HCT116 (cell line): Measurements from ENCODE around the gene SSNA1. TPM values are rescaled to one million over a fixed set of nuclear protein-coding genes. Genes with fewer than 3 reads are reported as not detected.

Experiments used
- ATAC-seq: fragments of 200-7000 bp; cut with Tn5 transposase; 2 replicates; pipeline ENCODE4 v1.9.1; 2020; ENCODE audit warnings: mild to moderate bottlenecking, moderate library complexity
- BruUV-seq: library from RNA; stranded (reverse); fragments of 400-500 nt; replicated peaks from 2 replicates; lab custom pipeline; 2021; lab: Mats Ljungman, UMichigan
- CTCF ChIA-PET: fragments of 300-600 bp; sonication (Branson Sonifier 250); formaldehyde crosslinking; loops from one replicate; lab custom pipeline; 2021; ENCODE audit warnings: antibody characterized with exemption; lab: Charles Lee
- POLR2A ChIA-PET: fragments of 300-600, 350-600 bp; sonication (Branson Sonifier 250); formaldehyde crosslinking; loops from one replicate; lab custom pipeline; 2021; ENCODE audit warnings: antibody characterized with exemption; lab: Charles Lee
- RAD21 ChIA-PET, 2 experiments: fragments of 300-600 bp; sonication (Branson Sonifier 250); formaldehyde crosslinking; loops; one replicate each; lab custom pipeline; 2023; ENCODE audit warnings: low total read pairs in 2 of 2; ENCODE audit not compliant: uncharacterized antibody in 2 of 2, unreplicated experiment in 2 of 2, low non-redundant PET in 1 of 2; lab: Charles Lee
- DNase-seq: peaks from one replicate; pipeline ENCODE4 v3.0.0-alpha.2; 2010; ENCODE audit warnings: low read depth, low spot score
- H2AFZ ChIP-seq: fragments of 200-600 bp; shearing (Covaris generic), sonication (generic); 2 replicates; pipeline ENCODE4 v1.6.1; 2017; ENCODE audit warnings: low read depth, mixed run types, mixed read lengths, antibody characterized with exemption, low read length; ENCODE audit not compliant: poor library complexity, severe bottlenecking
- H3K27ac ChIP-seq: 2 replicates; pipeline ENCODE4 v1.5.1; 2012; ENCODE audit warnings: low read depth, low read length
- H3K27me3 ChIP-seq: fragments of 200-600 bp; sonication (generic); 2 replicates; pipeline ENCODE4 v1.6.1; 2016; ENCODE audit warnings: mixed run types, low read length, mixed read lengths; ENCODE audit not compliant: insufficient read depth
- H3K36me3 ChIP-seq, 2 experiments: fragments of 200-500 bp in 1 of 2; fragments of 200-600 bp in 1 of 2; sonication (Bioruptor generic) in 1 of 2; sonication (generic) in 1 of 2; 2 replicates each; pipeline versions ENCODE4 v1.5.1 to v1.6.1; 2014 to 2016; ENCODE audit warnings: low read length in 2 of 2, inconsistent platforms in 1 of 2, mixed read lengths in 1 of 2, mixed run types in 1 of 2; ENCODE audit not compliant: insufficient read depth in 2 of 2, control insufficient read depth in 1 of 2
- H3K4me1 ChIP-seq, 2 experiments: fragments of 200-600 bp in 1 of 2; sonication (generic) in 1 of 2; 2 replicates each; pipeline versions ENCODE4 v1.5.1 to v1.6.1; 2012 to 2017; ENCODE audit warnings: low read length in 2 of 2, inconsistent platforms in 1 of 2, mild to moderate bottlenecking in 1 of 2, mixed read lengths in 1 of 2, mixed run types in 1 of 2, moderate library complexity in 1 of 2; ENCODE audit not compliant: insufficient read depth in 2 of 2, control insufficient read depth in 1 of 2
- H3K4me2 ChIP-seq: fragments of 200-600 bp; sonication (generic); 2 replicates; pipeline ENCODE4 v1.6.1; 2017; ENCODE audit warnings: mixed run types, low read length, mixed read lengths
- H3K4me3 ChIP-seq, 2 experiments: fragments of 200-600 bp in 1 of 2; sonication (generic) in 1 of 2; replicated peaks in 1 of 2; 2 replicates each; pipeline ENCODE4 v1.5.1; 2011 to 2016; ENCODE audit warnings: low read length in 2 of 2, control low read depth in 1 of 2, low read depth in 1 of 2, mild to moderate bottlenecking in 1 of 2, mixed read lengths in 1 of 2, mixed run types in 1 of 2
- H3K79me2 ChIP-seq: fragments of 200-600 bp; sonication (generic); 2 replicates; pipeline ENCODE4 v1.6.1; 2017; ENCODE audit warnings: mild to moderate bottlenecking, mixed run types, low read length, moderate library complexity, mixed read lengths; ENCODE audit not compliant: insufficient read depth
- H3K9ac ChIP-seq: fragments of 200-600 bp; sonication (generic); 2 replicates; pipeline ENCODE4 v1.6.1; 2016; ENCODE audit warnings: low read length, mixed read lengths
- H3K9me2 ChIP-seq: fragments of 200-600 bp; sonication (generic), shearing (Covaris generic); 2 replicates; pipeline ENCODE4 v1.6.1; 2017; ENCODE audit warnings: mixed run types, mild to moderate bottlenecking, moderate library complexity; ENCODE audit not compliant: insufficient read depth
- H3K9me3 ChIP-seq, 2 experiments: fragments of 200-500 bp in 1 of 2; fragments of 200-600 bp in 1 of 2; sonication (Bioruptor generic) in 1 of 2; sonication (generic) in 1 of 2; 2 replicates each; pipeline ENCODE4 v1.6.1; 2014 to 2017; ENCODE audit warnings: low read length in 2 of 2, mixed read lengths in 2 of 2, inconsistent platforms in 1 of 2, low read depth in 1 of 2, mild to moderate bottlenecking in 1 of 2, mixed run types in 1 of 2, moderate library complexity in 1 of 2; ENCODE audit not compliant: control insufficient read depth in 1 of 2, insufficient read depth in 1 of 2
- H4K20me1 ChIP-seq: fragments of 200-600 bp; sonication (generic), shearing (Covaris generic); 2 replicates; pipeline ENCODE4 v1.6.1; 2017; ENCODE audit warnings: mixed run types, mild to moderate bottlenecking, moderate library complexity; ENCODE audit not compliant: insufficient read depth
- CEBPB ChIP-seq: IDR thresholded peaks from 2 replicates; pipeline ENCODE4 v1.6.1; 2012; ENCODE audit warnings: low read depth
- CTCF ChIP-seq, 3 experiments: fragments of 200-600 bp in 1 of 3; sonication (generic) in 1 of 3; IDR thresholded peaks in 2 of 3; conservative IDR thresholded peaks in 1 of 3; 2 replicates each; pipeline ENCODE4 v1.5.1; 2012 to 2017; ENCODE audit warnings: low read depth in 2 of 3, low read length in 2 of 3, antibody characterized with exemption in 1 of 3, borderline replicate concordance in 1 of 3, control low read depth in 1 of 3, mild to moderate bottlenecking in 1 of 3, mixed read lengths in 1 of 3, mixed run types in 1 of 3, moderate library complexity in 1 of 3; ENCODE audit not compliant: insufficient read depth in 1 of 3
- EZH2 ChIP-seq: fragments of 200-600 bp; sonication (generic); IDR thresholded peaks from 2 replicates; pipeline ENCODE4 v1.6.1; 2017; ENCODE audit warnings: antibody characterized with exemption, mixed run types
- FOSL1 ChIP-seq: IDR thresholded peaks from 2 replicates; pipeline ENCODE4 v1.6.1; 2012; ENCODE audit warnings: low read depth
- POLR2A ChIP-seq: IDR thresholded peaks from 2 replicates; pipeline ENCODE4 v1.7.0; 2011; ENCODE audit warnings: borderline replicate concordance; ENCODE audit not compliant: insufficient read depth, insufficient read length; ENCODE audit errors: extremely low read depth
- POLR2AphosphoS5 ChIP-seq: IDR thresholded peaks from 2 replicates; pipeline ENCODE4 v1.6.1; 2011; ENCODE audit warnings: mild to moderate bottlenecking, low read depth, low read length, moderate library complexity
- REST ChIP-seq: IDR thresholded peaks from 2 replicates; pipeline ENCODE4 v1.6.1; 2012; ENCODE audit warnings: low read depth
- SIN3A ChIP-seq: IDR thresholded peaks from 2 replicates; pipeline ENCODE4 v1.6.1; 2012; ENCODE audit warnings: low read depth
- SRF ChIP-seq: IDR thresholded peaks from 2 replicates; pipeline ENCODE4 v1.6.1; 2012; ENCODE audit warnings: low read depth
- ZBTB33 ChIP-seq: IDR thresholded peaks from 2 replicates; pipeline ENCODE4 v1.6.1; 2011; ENCODE audit warnings: mild to moderate bottlenecking, low read length, moderate library complexity; ENCODE audit not compliant: insufficient replicate concordance; ENCODE audit errors: extremely low read depth
- intact Hi-C: fragments of 100-400 bp; cut with micrococcal nuclease; formaldehyde crosslinking; loops from 2 replicates; pipeline ENCODE4 v1.10.0; 2022
- total RNA-seq: library from RNA; stranded (reverse); gene quantifications from one replicate; pipeline ENCODE4 v1.2.1, GENCODE V29; 2021; ENCODE audit not compliant: unreplicated experiment

Gene SSNA1
- total RNA-seq, 1 experiment from 2014 or later = 84.7 TPM

GRCh38 chr9:137201205-137201868, 12.9 kb downstream of the SSNA1 start:
- Histone ChIP-seq H3K4me1 (peaks cover 31 to 52% of the 10 kb centered on the region in 2 experiments), H3K27me3 (no peaks in the 10 kb centered on the region), H3K4me3 (peak overlapping the region; percentile 61 to 81), H2AFZ (no peak overlapping the region), H3K9me3 (no peaks in the 10 kb centered on the region), H3K79me2 (peaks cover 52% of the 10 kb centered on the region), H3K9me2 (no peaks in the 10 kb centered on the region), H3K36me3 (peaks cover 0 to 3% of the 10 kb centered on the region in 2 experiments; a peak in 1 of 4 replicates), H3K9ac (peak overlapping the region; percentile 77), H3K27ac (peak overlapping the region; percentile 68), H4K20me1 (no peaks in the 10 kb centered on the region), H3K4me2 (peak overlapping the region; percentile 95)
- DNase-seq (no peak), ATAC-seq (peak; percentile 16)
- intact Hi-C loops = no loop called here
- POLR2A ChIA-PET = interaction anchor here (0.8 to 1.2 kb wide), 12 partner anchors 9 to 133 kb away, joined by 3 to 17 read pairs (median 4); partner anchors contain the start of genes ANAPC2, MAN1B1, RNF224 and SSNA1
- no peak for TF ChIP-seq EZH2
- TF ChIP-seq ZBTB33 = no peak
- no TSS peak for BruUV-seq
- CTCF ChIA-PET = interaction anchor here (0.5 to 2.0 kb wide), 6 partner anchors 12 to 152 kb away, joined by 3 to 7 read pairs (median 3); partner anchors contain the start of genes CYSRT1 and RNF224
- RAD21 ChIA-PET = interaction anchor here in 1 of 2 experiments (1.1 kb wide), 1 partner anchor 12 kb away, joined by 4 read pairs; the partner anchor contains the start of gene SSNA1

GRCh38 chr9:137202966-137203365, 14.5 kb downstream of the SSNA1 start:
- no peaks in the 10 kb centered on the region for H4K20me1 ChIP-seq
- no peak for DNase-seq
- BruUV-seq = no TSS peak
- RAD21 ChIA-PET = no interaction called here
- no peaks in the 10 kb centered on the region for H3K9me2 ChIP-seq
- H3K4me2 ChIP-seq = no peak overlapping the region
- H2AFZ ChIP-seq = no peak overlapping the region
- H3K27ac ChIP-seq = no peak overlapping the region
- no peaks in the 10 kb centered on the region for H3K9me3 ChIP-seq
- no peak overlapping the region for H3K9ac ChIP-seq
- H3K4me1 ChIP-seq = peaks cover 36 to 54% of the 10 kb centered on the region in 2 experiments
- H3K27me3 ChIP-seq = no peaks in the 10 kb centered on the region
- ATAC-seq = no peak
- intact Hi-C loops = no loop called here
- POLR2A ChIA-PET = interaction anchor here (1.1 kb wide), 1 partner anchor 11 kb away, joined by 4 read pairs; no protein-coding TSS in a partner anchor
- CTCF ChIA-PET = no interaction called here
- no peak overlapping the region for H3K4me3 ChIP-seq
- peaks cover 0 to 6% of the 10 kb centered on the region in 2 experiments; a peak in 2 of 4 replicates for H3K36me3 ChIP-seq
- peaks cover 65% of the 10 kb centered on the region for H3K79me2 ChIP-seq
- TF ChIP-seq SRF = no peak
- no peak for TF ChIP-seq POLR2AphosphoS5
- no peak for TF ChIP-seq CTCF (IDR thresholded peaks at IDR 0.05 in 2 of 3, conservative IDR thresholded peaks at IDR 0.05 in 1 of 3; ENCODE audit: borderline replicate concordance in 1 of 3, insufficient read depth in 1 of 3, low read depth in 2 of 3, low read length in 2 of 3)
- TF ChIP-seq FOSL1 = no peak
- no peak for TF ChIP-seq POLR2A
- TF ChIP-seq REST = no peak
- no peak for TF ChIP-seq CEBPB
- no peak for TF ChIP-seq SIN3A
